Choroid plexus epithelial cell (primary cell): ENCODE data around the gene STARD3.

Experiments used
- DNase-seq: peaks from one replicate; pipeline ENCODE4 v3.0.0-alpha.2; 2010; ENCODE audit warnings: low read depth
- H3K4me3 ChIP-seq: 2 replicates; pipeline ENCODE4 v1.5.1; 2011; ENCODE audit warnings: low read depth, mild to moderate bottlenecking, control low read depth, low read length, moderate library complexity
- TF ChIP-seq, protein P1 (sequence below): conservative IDR thresholded peaks from 2 replicates; pipeline ENCODE4 v1.5.1; 2011; ENCODE audit warnings: low read depth, mild to moderate bottlenecking, control low read depth, inconsistent platforms, low read length, moderate library complexity

Gene STARD3

DNA sequence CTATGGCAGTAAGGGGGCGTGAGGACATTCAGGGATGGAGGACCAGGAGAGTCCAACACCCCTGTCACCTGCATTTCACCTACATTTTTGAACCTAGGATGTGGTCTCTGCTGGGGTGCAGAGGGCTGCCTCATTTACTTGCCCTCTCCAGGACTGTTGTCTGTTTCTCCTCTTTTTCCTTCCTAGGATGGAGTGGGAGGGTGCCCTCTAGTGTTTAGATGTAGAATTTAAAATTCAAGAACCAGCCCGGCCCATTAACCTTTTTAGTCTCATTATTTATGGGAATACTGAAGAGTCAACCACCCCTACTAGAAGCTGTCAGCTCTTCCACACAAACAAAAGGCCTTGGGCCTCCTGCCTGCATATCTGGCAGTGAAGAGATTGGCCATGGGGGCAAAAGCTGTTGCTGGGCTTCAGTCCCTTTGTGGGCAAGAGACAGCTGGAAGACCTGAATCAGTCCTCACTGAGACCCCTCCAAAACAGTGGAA is 2.5 kb upstream of the STARD3 start:
- H3K4me3 ChIP-seq: no peak overlapping the region
- TF ChIP-seq, protein P1, sequence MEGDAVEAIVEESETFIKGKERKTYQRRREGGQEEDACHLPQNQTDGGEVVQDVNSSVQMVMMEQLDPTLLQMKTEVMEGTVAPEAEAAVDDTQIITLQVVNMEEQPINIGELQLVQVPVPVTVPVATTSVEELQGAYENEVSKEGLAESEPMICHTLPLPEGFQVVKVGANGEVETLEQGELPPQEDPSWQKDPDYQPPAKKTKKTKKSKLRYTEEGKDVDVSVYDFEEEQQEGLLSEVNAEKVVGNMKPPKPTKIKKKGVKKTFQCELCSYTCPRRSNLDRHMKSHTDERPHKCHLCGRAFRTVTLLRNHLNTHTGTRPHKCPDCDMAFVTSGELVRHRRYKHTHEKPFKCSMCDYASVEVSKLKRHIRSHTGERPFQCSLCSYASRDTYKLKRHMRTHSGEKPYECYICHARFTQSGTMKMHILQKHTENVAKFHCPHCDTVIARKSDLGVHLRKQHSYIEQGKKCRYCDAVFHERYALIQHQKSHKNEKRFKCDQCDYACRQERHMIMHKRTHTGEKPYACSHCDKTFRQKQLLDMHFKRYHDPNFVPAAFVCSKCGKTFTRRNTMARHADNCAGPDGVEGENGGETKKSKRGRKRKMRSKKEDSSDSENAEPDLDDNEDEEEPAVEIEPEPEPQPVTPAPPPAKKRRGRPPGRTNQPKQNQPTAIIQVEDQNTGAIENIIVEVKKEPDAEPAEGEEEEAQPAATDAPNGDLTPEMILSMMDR: peak; percentile 73
- DNase-seq: peak; percentile 69

DNA sequence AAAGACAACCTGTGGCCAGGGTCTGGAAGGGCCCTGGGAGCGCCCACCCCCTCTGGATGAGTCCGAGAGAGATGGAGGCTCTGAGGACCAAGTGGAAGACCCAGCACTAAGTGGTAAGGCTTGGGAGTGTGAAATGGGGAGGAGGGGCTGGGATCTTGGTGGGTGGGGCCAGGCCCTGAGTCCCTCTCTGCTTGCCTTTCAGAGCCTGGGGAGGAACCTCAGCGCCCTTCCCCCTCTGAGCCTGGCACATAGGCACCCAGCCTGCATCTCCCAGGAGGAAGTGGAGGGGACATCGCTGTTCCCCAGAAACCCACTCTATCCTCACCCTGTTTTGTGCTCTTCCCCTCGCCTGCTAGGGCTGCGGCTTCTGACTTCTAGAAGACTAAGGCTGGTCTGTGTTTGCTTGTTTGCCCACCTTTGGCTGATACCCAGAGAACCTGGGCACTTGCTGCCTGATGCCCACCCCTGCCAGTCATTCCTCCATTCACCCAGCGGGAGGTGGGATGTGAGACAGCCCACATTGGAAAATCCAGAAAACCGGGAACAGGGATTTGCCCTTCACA is 1.2 kb upstream of the STARD3 start:
- no peak overlapping the region for H3K4me3 ChIP-seq
- TF ChIP-seq, protein P1: no peak
- DNase-seq: no peak

DNA sequence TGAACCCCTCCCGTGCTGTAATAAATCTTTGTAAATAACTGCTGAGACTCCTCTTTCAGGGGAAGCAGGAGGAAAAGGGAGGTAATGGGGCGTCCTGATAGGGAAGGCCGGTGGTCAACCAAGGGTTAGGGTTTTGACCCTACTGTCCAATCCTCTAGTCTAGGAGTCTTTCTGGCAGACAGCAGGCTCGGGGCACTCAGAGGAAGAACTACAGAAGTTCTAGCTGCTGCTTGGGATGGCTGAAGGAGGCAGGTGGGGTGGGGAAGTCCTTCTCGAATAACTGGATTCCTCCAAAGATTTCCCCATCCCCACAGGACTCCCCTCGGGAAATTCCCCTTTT is 387 bp upstream of the STARD3 start:
- no peak for DNase-seq
- TF ChIP-seq, protein P1: no peak
- H3K4me3 ChIP-seq: peak overlapping the region; percentile 96

DNA sequence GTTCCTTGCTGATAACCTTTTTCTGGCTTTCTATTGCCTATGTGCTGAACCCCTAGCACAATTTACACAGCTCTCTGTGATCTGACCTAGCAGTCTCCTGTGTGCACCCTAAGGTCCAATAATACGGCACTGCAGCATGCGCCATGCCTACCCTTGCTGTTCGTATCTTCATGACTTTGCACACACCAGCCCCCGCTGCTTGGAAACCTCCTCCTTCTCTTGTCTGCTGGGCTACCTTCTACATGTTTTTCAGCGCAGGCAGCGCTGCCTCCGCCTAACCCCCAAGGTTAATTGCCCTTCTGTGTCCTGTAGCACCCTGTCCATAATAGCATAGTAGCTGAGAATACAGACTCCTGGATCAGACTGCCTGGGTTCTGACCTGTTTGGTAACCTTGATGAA is 1.4 kb downstream of the STARD3 start:
- no peak for DNase-seq
- peak overlapping the region; percentile 96 for H3K4me3 ChIP-seq
- TF ChIP-seq, protein P1: no peak

DNA sequence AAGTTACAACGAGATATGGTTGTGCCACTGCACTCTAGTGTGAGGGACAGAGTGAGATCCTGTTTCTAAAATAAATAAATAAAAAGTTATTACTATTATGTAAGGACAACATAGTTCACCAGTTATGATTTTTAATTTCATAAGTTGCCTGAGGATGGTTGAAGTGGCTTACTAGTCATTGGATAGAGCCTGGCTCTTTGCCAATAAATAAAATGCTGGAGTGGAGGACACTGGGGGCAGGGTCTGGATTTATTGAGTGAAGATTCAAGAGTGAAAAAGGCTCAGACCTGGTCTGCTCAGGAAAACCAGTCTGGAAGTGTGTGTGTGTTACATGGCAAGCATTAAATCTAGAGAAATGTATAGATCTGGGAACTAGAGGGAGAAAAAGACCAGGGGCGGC is 2.1 kb downstream of the STARD3 start:
- TF ChIP-seq, protein P1: no peak
- H3K4me3 ChIP-seq: no peak overlapping the region
- DNase-seq: no peak

DNA sequence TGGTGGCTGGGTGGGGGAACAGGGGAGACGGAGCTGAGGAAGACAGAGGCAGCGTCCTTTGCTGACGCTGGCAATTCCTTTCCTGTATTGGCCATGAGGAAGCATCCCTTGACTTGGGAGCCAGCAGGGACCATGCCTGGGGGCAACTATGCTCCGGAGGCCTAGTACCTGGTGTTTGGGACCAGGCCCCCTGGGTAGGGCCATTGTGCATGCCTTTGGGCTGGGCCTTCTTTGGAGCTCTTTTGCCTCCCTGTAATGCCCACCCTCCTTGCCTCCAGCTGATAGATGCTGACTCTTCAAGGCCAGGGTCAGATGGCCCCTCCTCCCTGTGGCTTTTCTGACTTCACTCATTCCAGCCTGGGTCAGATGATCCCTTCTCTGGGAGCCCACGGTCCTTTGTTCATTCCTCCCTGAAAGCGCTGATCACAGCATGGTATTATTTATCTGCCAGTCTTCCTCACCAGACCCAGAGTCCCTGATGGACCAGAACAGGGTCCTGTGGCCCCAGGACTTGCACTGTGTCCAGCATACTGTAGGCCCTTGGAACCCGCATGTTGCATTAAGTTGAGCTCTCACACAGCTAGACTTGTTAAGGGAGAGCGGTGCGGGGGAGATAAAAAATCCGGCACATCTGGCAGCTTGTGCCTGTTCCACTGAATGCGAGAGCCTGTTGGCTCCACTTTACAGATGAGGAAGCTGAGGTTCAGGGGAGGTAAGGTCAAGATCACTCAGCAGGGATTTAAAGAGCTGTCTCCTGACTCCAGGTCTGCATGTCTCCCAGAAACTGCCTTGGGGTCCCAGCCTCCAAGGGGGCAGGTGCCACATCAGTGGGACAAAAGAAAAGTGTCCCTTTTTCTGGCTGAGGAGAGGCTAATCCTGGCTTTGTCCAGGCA is 2.9 kb downstream of the STARD3 start:
- TF ChIP-seq, protein P1: no peak
- peak; percentile 44 for DNase-seq
- H3K4me3 ChIP-seq: no peak overlapping the region
